KG1 (cell line): ENCODE data around the gene PPP2R2D.
"Not testable (repeated sequence)": the region's sequence is repeated elsewhere in the genome, so short reads cannot be mapped to it uniquely, and the experiment has no call there.

Source experiments
- DNase-seq: peaks from one replicate; lab custom pipeline; 2025; lab: John Stamatoyannopoulos, UW

The PPP2R2D gene

GRCh38 chr10:131908151-131908550 is 7.3 kb downstream of the PPP2R2D start:
- DNase-seq = no peak

- DNase-seq = no peak
Observed at GRCh38 chr10:131909014-131909808, 8.4 kb downstream of the PPP2R2D start.

GRCh38 chr10:131909929-131910328 is 9.1 kb downstream of the PPP2R2D start:
- DNase-seq = no peak

DNA sequence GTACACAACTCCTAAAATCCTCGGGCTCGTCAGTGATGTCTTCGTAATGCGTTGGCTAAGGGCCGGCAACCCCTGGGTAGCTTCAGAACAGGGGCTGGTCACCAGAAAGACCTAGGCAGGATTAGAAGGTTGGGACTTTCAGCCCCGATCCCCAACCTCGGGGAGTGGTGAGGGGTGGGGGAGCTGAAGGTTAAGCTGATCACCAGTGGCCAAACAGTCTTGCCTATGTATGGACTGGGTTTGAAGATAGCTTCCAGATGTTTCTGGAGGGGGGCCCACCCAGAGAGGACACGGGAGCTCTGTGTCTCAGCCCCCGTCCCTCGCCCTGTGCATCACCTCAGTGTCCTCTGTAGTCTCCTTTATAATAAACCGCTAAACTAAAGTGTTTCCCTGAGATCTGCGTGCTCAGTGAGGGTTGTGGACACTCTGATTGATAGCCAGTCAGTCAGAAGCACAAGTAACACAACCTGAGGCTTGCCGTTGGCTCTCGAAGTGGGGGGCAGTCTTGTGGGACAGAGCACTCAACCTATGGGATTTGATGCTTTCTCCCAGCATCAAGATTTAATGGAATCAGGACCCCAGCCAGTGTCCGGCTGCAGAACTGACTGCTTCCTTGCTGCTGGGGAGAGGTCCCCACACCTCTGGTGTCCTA is 10.0 kb downstream of the PPP2R2D start:
- no peak for DNase-seq

- no peak for DNase-seq
Observed at GRCh38 chr10:131911451-131911850, 10.6 kb downstream of the PPP2R2D start.

DNA sequence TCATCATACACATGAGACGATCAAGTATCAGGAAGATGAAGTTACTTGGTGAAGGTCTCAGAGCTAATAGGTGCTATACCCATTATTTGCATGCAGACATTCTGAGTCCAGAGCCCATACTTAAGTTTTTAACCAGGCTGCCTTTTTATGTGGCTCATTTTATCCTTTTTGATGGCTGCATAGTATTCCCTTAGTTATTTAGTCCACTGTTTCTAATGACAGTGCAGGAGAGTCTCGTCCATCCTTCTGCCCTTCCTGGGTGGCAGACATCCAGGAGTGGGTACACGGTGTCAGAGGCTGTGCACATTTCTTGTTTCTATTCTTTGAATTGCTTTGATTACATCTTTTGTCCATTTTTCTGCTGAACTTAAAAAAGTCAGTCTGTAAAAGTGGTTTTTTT is 11.8 kb downstream of the PPP2R2D start:
- DNase-seq = no peak

- no peak for DNase-seq
Observed at GRCh38 chr10:131915484-131915883, 14.7 kb downstream of the PPP2R2D start.

- DNase-seq = no peak
Observed at GRCh38 chr10:131915990-131916766, 15.4 kb downstream of the PPP2R2D start.

DNA sequence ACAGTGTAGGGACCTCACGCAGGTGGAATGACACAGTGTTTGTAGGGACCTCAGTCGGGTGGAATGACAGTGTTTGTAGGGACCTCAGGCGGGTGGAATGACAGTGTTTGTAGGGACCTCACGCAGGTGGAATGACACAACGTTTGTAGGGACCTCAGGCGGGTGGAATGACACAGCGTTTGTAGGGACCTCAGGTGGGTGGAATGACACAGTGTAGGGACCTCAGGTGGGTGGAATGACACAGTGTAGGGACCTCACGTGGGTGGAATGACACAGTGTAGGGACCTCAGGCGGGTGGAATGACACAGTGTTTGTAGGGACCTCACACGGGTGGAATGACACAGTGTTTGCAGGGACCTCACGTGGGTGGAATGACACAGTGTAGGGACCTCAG is 16.0 kb downstream of the PPP2R2D start:
- DNase-seq = not testable (repeated sequence)

DNA sequence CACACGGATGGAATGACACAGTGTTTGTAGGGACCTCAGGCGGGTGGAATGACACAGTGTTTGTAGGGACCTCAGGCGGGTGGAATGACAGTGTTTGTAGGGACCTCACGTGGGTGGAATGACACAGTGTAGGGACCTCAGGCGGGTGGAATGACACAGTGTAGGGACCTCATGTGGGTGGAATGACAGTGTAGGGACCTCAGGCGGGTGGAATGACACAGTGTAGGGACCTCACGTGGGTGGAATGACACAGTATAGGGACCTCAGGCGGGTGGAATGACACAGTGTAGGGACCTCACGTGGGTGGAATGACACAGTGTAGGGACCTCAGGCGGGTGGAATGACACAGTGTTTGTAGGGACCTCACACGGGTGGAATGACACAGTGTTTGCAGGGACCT is 16.7 kb downstream of the PPP2R2D start:
- DNase-seq = not testable (repeated sequence)

- not testable (repeated sequence) for DNase-seq
Observed at GRCh38 chr10:131919461-131919860, 18.7 kb downstream of the PPP2R2D start.

GRCh38 chr10:131920151-131920550 is 19.3 kb downstream of the PPP2R2D start:
- no peak for DNase-seq

DNA sequence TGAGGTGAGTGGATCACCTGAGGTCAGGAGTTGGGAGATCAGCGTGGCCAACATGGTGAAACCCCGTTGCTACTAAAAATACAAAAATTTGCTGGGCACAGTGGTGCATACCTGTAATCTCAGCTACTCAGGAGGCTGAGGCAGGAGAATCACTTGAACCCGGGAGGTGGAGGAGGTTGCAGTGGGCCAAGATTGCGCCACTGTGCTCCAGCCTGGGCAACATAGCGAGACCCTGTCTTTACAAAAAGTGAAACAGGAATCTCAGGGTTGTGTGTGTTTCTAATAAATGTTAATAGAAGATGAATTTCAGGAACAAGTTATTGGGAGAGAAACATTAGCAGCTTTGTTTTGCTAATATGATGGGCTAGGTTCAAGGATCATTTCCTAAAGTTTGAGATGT is 19.9 kb downstream of the PPP2R2D start:
- DNase-seq = no peak

DNA sequence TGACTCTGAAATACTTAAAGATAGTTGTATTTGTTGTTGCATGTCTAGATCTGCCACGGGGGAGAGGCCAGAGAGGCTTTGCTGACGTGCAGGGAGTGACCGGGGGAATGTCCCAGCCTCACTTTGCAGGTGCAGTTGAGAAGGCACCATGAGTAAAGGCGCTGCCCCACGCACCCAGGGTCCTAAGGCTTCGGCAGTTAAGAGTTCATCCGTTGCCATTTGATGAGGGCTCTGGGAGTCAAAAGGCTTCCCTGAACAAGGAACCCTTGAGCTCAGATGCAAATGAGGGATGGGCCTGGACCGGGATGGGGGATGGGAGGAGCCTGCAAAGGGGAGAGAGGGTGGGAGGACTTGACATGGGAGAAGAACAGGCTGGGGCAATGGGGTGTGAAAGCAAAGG is 20.4 kb downstream of the PPP2R2D start:
- no peak for DNase-seq

DNA sequence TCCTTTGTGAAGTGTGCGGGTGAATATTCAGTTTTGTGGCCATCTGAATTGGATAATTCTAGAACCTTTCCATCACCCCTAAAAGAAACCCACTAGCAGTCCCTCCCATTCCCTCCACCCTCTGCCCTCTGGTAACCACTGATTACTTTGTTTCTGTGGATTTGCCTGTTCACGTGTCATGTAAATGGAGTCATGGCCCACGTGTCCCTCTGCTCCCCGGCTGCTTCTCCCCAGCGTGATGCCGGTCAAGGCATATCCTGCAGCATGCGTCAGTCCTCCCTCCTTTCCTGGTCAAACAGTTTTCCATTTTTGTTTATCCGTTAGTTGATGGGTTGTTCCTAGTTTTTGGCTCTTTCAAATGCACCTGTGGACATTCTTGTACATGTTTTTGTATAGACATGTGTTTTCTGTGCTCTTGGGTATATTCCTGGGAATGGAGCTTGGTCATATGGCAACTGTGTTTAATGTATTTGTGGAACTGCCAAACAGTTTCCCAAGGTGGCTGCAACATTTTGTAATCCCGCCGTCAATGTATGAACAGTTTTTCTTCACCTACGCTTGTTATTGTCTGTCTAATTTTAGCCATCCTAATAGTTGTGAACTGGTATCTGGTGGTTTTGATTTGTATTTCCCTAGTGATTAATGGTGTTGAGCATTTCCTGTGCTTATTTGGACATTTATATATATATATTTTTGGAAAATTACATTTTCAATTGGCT is 22.4 kb downstream of the PPP2R2D start:
- no peak for DNase-seq

GRCh38 chr10:131925011-131925649 is 24.3 kb downstream of the PPP2R2D start:
- no peak for DNase-seq

GRCh38 chr10:131925716-131926115 is 24.9 kb downstream of the PPP2R2D start:
- no peak for DNase-seq

DNA sequence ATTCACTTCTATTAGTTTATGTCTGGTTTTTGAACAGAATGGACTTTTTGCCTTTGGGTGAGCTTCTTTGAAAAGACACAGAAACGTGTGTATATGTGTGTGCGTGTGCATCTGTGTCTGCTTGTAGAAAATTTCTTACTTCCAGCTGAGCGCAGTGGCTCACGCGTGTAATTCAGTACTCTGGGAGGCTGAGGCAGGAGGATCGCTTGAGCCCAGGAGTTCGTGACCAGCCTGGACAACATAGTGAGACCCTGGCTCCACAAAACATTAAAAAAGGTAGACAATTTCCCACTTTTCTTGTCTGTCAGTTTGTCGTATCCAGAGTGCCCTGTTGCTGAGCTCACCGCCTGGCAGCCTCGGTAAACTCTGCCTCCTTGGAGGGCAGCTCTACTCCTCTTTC is 25.4 kb downstream of the PPP2R2D start:
- no peak for DNase-seq

- no peak for DNase-seq
Observed at GRCh38 chr10:131926743-131927595, 26.2 kb downstream of the PPP2R2D start.

DNA sequence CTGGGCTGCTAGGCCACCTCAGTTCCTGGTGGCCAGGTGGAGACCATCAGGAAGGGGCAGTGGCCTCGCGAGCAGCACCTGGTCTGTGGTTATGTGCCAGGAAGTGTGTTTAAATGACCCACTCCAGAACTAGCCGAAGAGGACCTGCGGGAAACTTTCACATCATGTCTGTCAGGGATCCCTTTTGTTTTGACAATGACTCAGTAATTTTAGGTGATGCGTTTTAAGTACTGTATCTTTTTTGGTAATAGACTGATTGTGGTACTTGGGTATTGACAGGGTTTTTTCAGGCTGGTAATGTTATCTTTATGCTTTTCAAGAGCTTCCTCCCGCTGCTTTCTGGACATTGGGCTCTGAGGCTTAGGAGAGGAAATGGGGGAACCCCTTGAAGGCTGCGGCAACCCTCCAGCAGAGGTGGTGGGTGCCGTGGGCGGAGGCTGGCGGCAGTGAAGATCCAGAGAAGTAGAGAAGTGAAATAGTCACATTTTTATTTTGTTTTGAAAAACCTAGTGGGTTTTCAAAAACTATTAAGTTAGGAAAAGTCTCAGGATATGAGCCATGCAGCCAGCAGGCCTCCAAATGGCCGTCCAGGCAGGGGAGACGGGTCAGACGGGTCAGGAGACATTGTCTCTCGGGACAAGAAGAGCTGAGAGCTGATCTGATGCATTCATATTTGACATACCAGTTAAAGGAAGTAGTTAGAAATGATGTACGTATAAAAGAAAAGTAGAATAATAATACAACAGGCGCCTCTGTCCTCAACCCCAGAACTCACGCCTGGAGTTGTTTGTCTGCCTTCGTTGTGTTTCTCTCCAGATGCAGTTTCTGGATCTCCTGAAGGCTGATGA is 27.7 kb downstream of the PPP2R2D start:
- DNase-seq = no peak
